Neural cell (in vitro differentiated cells): ENCODE measurements around the gene JUNB. TPM values are rescaled to one million over a fixed set of nuclear protein-coding genes. Genes with fewer than 3 reads are reported as not detected.
A peak's percentile ranks its signal among the peaks of the same experiment; 100 is the strongest.

Experiments
- H2AFZ ChIP-seq: fragments of 200-600, 300-800 bp; sonication (generic), shearing (Covaris generic); 2 replicates; pipeline ENCODE4 v1.6.0; 2014; ENCODE audit warnings: low read depth, mild to moderate bottlenecking, antibody characterized with exemption, low read length, moderate library complexity
- H3F3A ChIP-seq: fragments of 200-600 bp; shearing (Covaris generic); 2 replicates; pipeline ENCODE4 v1.6.1; 2016; ENCODE audit warnings: mild to moderate bottlenecking, moderate library complexity, mixed read lengths, antibody characterized with exemption, low read length; ENCODE audit not compliant: insufficient read depth, poor library complexity, severe bottlenecking
- H3K27ac ChIP-seq: fragments of 200-600, 300-800 bp; sonication (generic), shearing (Covaris generic); 2 replicates; pipeline ENCODE4 v1.5.1; 2014; ENCODE audit warnings: mild to moderate bottlenecking, low read length, moderate library complexity
- H3K27me3 ChIP-seq: fragments of 300-800, 200-600 bp; sonication (generic), shearing (Covaris generic); 2 replicates; pipeline ENCODE4 v1.6.0; 2014; ENCODE audit warnings: mild to moderate bottlenecking, low read depth, low read length, moderate library complexity; ENCODE audit not compliant: insufficient read depth
- H3K36me3 ChIP-seq: fragments of 300-800, 200-600 bp; sonication (generic), shearing (Covaris generic); 2 replicates; pipeline ENCODE4 v1.5.1; 2014; ENCODE audit warnings: mild to moderate bottlenecking, antibody characterized with exemption, low read length, moderate library complexity; ENCODE audit not compliant: insufficient read depth
- H3K4me2 ChIP-seq: fragments of 300-800, 200-600 bp; sonication (generic), shearing (Covaris generic); 2 replicates; pipeline ENCODE4 v1.6.0; 2014; ENCODE audit warnings: mild to moderate bottlenecking, low read length
- H3K4me3 ChIP-seq: fragments of 300-800, 200-600 bp; sonication (generic), shearing (Covaris generic); 2 replicates; pipeline ENCODE4 v1.5.1; 2014; ENCODE audit warnings: mild to moderate bottlenecking, low read length, moderate library complexity
- H3K79me2 ChIP-seq: fragments of 200-600 bp; shearing (Covaris generic); replicated peaks from 2 replicates; pipeline ENCODE4 v1.6.0; 2014; ENCODE audit warnings: mild to moderate bottlenecking, low read length, moderate library complexity; ENCODE audit not compliant: insufficient read depth
- H3K9ac ChIP-seq: fragments of 300-800, 200-600 bp; sonication (generic), shearing (Covaris generic); 2 replicates; pipeline ENCODE4 v1.6.1; 2016; ENCODE audit warnings: mild to moderate bottlenecking, low read length, mixed read lengths
- H3K9me2 ChIP-seq: fragments of 200-600 bp; shearing (Covaris generic); 2 replicates; pipeline ENCODE4 v1.6.1; 2016; ENCODE audit warnings: mild to moderate bottlenecking, low read length, mixed read lengths; ENCODE audit not compliant: insufficient read depth
- H3K9me3 ChIP-seq: fragments of 200-600, 300-800 bp; sonication (generic), shearing (Covaris generic); 2 replicates; pipeline ENCODE4 v1.6.1; 2016; ENCODE audit warnings: mild to moderate bottlenecking, mixed run types, low read length, moderate library complexity, mixed read lengths
- H4K20me1 ChIP-seq: fragments of 200-600 bp; shearing (Covaris generic); 2 replicates; pipeline ENCODE4 v1.6.1; 2016; ENCODE audit warnings: mild to moderate bottlenecking, mixed run types; ENCODE audit not compliant: insufficient read depth
- CTCF ChIP-seq: fragments of 450-650 bp; IDR thresholded peaks from 2 replicates; pipeline ENCODE4 v1.5.1; 2014; ENCODE audit warnings: antibody characterized with exemption, mild to moderate bottlenecking, moderate library complexity; ENCODE audit not compliant: poor library complexity, severe bottlenecking
- EP300 ChIP-seq: fragments of 450-650 bp; conservative IDR thresholded peaks from 2 replicates; pipeline ENCODE4 v1.6.1; 2014; ENCODE audit warnings: antibody characterized with exemption, mild to moderate bottlenecking, moderate library complexity; ENCODE audit not compliant: poor library complexity, severe bottlenecking
- EZH2 ChIP-seq: fragments of 200-600, 300-800 bp; shearing (Covaris generic), sonication (generic); IDR thresholded peaks from 2 replicates; pipeline ENCODE4 v1.6.1; 2014; ENCODE audit warnings: antibody characterized with exemption, low read length, borderline replicate concordance, mild to moderate bottlenecking; ENCODE audit not compliant: insufficient read depth, poor library complexity, severe bottlenecking
- MXI1 ChIP-seq: fragments of 450-650 bp; conservative IDR thresholded peaks from 2 replicates; pipeline ENCODE4 v1.6.1; 2014; ENCODE audit warnings: antibody characterized with exemption, mild to moderate bottlenecking; ENCODE audit not compliant: poor library complexity, severe bottlenecking
- POLR2AphosphoS5 ChIP-seq: IDR thresholded peaks from 2 replicates; pipeline ENCODE4 v1.6.1; 2012
- RAD21 ChIP-seq: fragments of 450-650 bp; conservative IDR thresholded peaks from 2 replicates; pipeline ENCODE4 v1.6.1; 2014; ENCODE audit warnings: antibody characterized with exemption, mild to moderate bottlenecking, moderate library complexity
- REST ChIP-seq: IDR thresholded peaks from 2 replicates; pipeline ENCODE4 v1.6.1; 2012; ENCODE audit warnings: borderline replicate concordance
- SMC3 ChIP-seq: fragments of 450-650 bp; conservative IDR thresholded peaks from 2 replicates; pipeline ENCODE4 v1.6.1; 2014; ENCODE audit warnings: antibody characterized with exemption, mild to moderate bottlenecking, moderate library complexity; ENCODE audit not compliant: poor library complexity
- TAF1 ChIP-seq: IDR thresholded peaks from 2 replicates; pipeline ENCODE4 v1.6.1; 2012; ENCODE audit warnings: low read depth
- polyA plus RNA-seq: library from polyadenylated mRNA; depleted of rRNA; stranded (reverse); fragments of >200 nt; gene quantifications from 2 replicates; pipeline ENCODE4 v1.2.3, GENCODE V29; 2014

JUNB gene
- polyA plus RNA-seq, 1 donor from 2014 or later, result 18.7 TPM

DNA sequence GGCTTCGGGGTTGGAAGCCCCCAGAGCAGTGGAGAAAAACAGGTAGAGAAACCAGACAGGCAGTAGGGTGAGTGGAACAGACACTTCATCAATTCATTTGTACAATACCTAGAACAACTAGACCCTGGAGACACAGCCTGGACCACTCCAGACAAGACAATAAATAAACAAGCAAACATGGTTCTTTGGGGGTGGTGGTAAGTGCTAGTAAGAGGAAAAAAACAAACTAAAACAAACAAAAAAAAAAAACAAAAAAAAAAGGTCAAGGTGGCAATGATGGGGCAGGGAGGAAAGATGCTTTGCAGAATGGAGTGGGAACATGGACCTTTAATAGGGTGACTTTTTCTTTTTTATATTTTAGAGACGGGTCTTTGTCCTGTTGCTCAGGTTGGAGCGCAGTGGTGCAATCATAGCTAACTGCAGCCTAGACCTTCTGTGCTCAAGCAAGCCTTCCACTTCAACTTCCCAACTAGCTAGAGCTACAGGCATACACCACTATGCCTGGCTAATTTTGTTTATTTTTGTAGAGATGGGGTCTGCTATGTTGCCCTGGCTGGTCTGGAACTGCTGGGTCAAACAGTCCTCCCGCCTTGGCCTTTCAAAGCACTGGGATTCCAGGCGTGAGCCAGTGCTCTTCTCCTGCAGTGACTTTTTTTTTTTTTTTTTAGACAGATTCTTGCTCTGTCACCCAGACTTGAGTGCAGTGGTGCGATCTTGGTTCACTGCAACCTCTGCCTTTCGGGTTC is 3.1 kb downstream of the JUNB start:
- no peak overlapping the region for H2AFZ ChIP-seq
- TF ChIP-seq SMC3 (no peak), EZH2 (no peak), POLR2AphosphoS5 (no peak), RAD21 (no peak), TAF1 (no peak)
- no peaks in the 10 kb centered on the region for H3K9me3 ChIP-seq
- H3K27me3 ChIP-seq, result peaks cover 29% of the 10 kb centered on the region
- peak overlapping the region; percentile 82 for H3K9ac ChIP-seq
- no peaks in the 10 kb centered on the region for H3K36me3 ChIP-seq
- no peak overlapping the region for H3K27ac ChIP-seq
- no peaks in the 10 kb centered on the region for H3F3A ChIP-seq
- H3K9me2 ChIP-seq, result no peaks in the 10 kb centered on the region
- peak overlapping the region; percentile 87 for H3K4me3 ChIP-seq
- H4K20me1 ChIP-seq, result no peaks in the 10 kb centered on the region
- H3K4me2 ChIP-seq, result peak overlapping the region; percentile 55
- H3K79me2 ChIP-seq, result no peaks in the 10 kb centered on the region

DNA sequence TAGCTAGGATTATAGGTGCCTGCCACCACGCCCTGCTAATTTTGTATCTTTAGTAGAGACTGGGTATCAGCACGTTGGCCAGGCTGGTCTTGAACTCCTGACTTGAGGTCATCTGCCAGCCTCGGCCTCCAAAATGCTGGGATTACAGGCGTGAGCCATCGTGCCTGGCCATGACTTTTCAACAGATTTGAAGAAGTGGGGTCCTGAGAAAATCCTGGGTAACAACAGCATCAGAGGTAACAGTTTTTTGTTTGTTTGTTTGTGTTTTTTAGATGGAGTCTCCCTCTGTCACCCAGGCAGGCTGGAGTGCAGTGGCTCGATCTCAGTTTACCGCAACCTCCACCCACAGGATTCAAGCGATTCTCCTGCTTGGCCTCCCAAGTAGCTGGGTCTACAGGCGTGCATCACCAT is 3.7 kb downstream of the JUNB start:
- H2AFZ ChIP-seq, result no peak overlapping the region
- H3K9me2 ChIP-seq, result no peaks in the 10 kb centered on the region
- H3K27ac ChIP-seq, result no peak overlapping the region
- no peak overlapping the region for H3K4me2 ChIP-seq
- peaks cover 3% of the 10 kb centered on the region for H3K79me2 ChIP-seq
- H3K4me3 ChIP-seq, result no peak overlapping the region
- TF ChIP-seq REST (no peak), EP300 (no peak), POLR2AphosphoS5 (no peak), CTCF (no peak), RAD21 (no peak), EZH2 (no peak), TAF1 (no peak), SMC3 (no peak), MXI1 (no peak)
- no peaks in the 10 kb centered on the region for H3K9me3 ChIP-seq
- H3K36me3 ChIP-seq, result no peaks in the 10 kb centered on the region
- H4K20me1 ChIP-seq, result no peaks in the 10 kb centered on the region
- H3K9ac ChIP-seq, result no peak overlapping the region
- peaks cover 29% of the 10 kb centered on the region for H3K27me3 ChIP-seq
- H3F3A ChIP-seq, result no peaks in the 10 kb centered on the region
